ENCODE data around the gene WIPI1.

Gene WIPI1

GRCh38 chr17:68394608-68395331, 62.5 kb downstream of the WIPI1 start:
- no peak for TF ChIP-seq CTCF (conservative IDR thresholded peaks at IDR 0.05)
- TF ChIP-seq ZFX (IDR thresholded peaks at IDR 0.05), result no peak
- no peak overlapping the region for H3K27ac ChIP-seq

GRCh38 chr17:68391561-68392268, 65.6 kb downstream of the WIPI1 start:
- H3K27ac ChIP-seq, result no peak overlapping the region
- no peak for TF ChIP-seq CTCF (conservative IDR thresholded peaks at IDR 0.05)
- TF ChIP-seq ZFX (IDR thresholded peaks at IDR 0.05), result no peak

- TF ChIP-seq CTCF (conservative IDR thresholded peaks at IDR 0.05), result no peak
- no peak for TF ChIP-seq ZFX (IDR thresholded peaks at IDR 0.05)
Observed at GRCh38 chr17:68390888-68391545, 66.3 kb downstream of the WIPI1 start.

GRCh38 chr17:68389041-68389440, 68.3 kb downstream of the WIPI1 start:
- H3K27ac ChIP-seq, result no peak overlapping the region
- no peak for TF ChIP-seq ZFX (IDR thresholded peaks at IDR 0.05)
- TF ChIP-seq CTCF (conservative IDR thresholded peaks at IDR 0.05), result no peak

More at GRCh38 chr17:68390888-68391545, 66.3 kb downstream of the WIPI1 start:
- H3K27ac ChIP-seq, result no peak overlapping the region

- TF ChIP-seq ZFX (IDR thresholded peaks at IDR 0.05) (no peak), CTCF (conservative IDR thresholded peaks at IDR 0.05) (no peak)
- peak overlapping the region; percentile 59 for H3K27ac ChIP-seq
Observed at GRCh38 chr17:68387435-68388218, 69.7 kb downstream of the WIPI1 start.

GRCh38 chr17:68385490-68386215, 71.6 kb downstream of the WIPI1 start:
- TF ChIP-seq CTCF (conservative IDR thresholded peaks at IDR 0.05) (no peak), ZFX (IDR thresholded peaks at IDR 0.05) (no peak)
- H3K27ac ChIP-seq, result peak overlapping the region; percentile 59

All from C4-2B (cell line).